Neural cell (in vitro differentiated cells): ENCODE measurements around the gene GALNT10. TPM values are rescaled to one million over a fixed set of nuclear protein-coding genes. Genes with fewer than 3 reads are reported as not detected.
"Not testable (repeated sequence)": the region's sequence is repeated elsewhere in the genome, so short reads cannot be mapped to it uniquely, and the experiment has no call there.

Source experiments
- H2AFZ ChIP-seq: fragments of 200-600, 300-800 bp; sonication (generic), shearing (Covaris generic); 2 replicates; pipeline ENCODE4 v1.6.0; 2014; ENCODE audit warnings: low read depth, mild to moderate bottlenecking, antibody characterized with exemption, low read length, moderate library complexity
- H3F3A ChIP-seq: fragments of 200-600 bp; shearing (Covaris generic); 2 replicates; pipeline ENCODE4 v1.6.1; 2016; ENCODE audit warnings: mild to moderate bottlenecking, moderate library complexity, mixed read lengths, antibody characterized with exemption, low read length; ENCODE audit not compliant: insufficient read depth, poor library complexity, severe bottlenecking
- H3K27ac ChIP-seq: fragments of 200-600, 300-800 bp; sonication (generic), shearing (Covaris generic); 2 replicates; pipeline ENCODE4 v1.5.1; 2014; ENCODE audit warnings: mild to moderate bottlenecking, low read length, moderate library complexity
- H3K27me3 ChIP-seq: fragments of 300-800, 200-600 bp; sonication (generic), shearing (Covaris generic); 2 replicates; pipeline ENCODE4 v1.6.0; 2014; ENCODE audit warnings: mild to moderate bottlenecking, low read depth, low read length, moderate library complexity; ENCODE audit not compliant: insufficient read depth
- H3K36me3 ChIP-seq: fragments of 300-800, 200-600 bp; sonication (generic), shearing (Covaris generic); 2 replicates; pipeline ENCODE4 v1.5.1; 2014; ENCODE audit warnings: mild to moderate bottlenecking, antibody characterized with exemption, low read length, moderate library complexity; ENCODE audit not compliant: insufficient read depth
- H3K4me2 ChIP-seq: fragments of 300-800, 200-600 bp; sonication (generic), shearing (Covaris generic); 2 replicates; pipeline ENCODE4 v1.6.0; 2014; ENCODE audit warnings: mild to moderate bottlenecking, low read length
- H3K4me3 ChIP-seq: fragments of 300-800, 200-600 bp; sonication (generic), shearing (Covaris generic); 2 replicates; pipeline ENCODE4 v1.5.1; 2014; ENCODE audit warnings: mild to moderate bottlenecking, low read length, moderate library complexity
- H3K79me2 ChIP-seq: fragments of 200-600 bp; shearing (Covaris generic); replicated peaks from 2 replicates; pipeline ENCODE4 v1.6.0; 2014; ENCODE audit warnings: mild to moderate bottlenecking, low read length, moderate library complexity; ENCODE audit not compliant: insufficient read depth
- H3K9ac ChIP-seq: fragments of 300-800, 200-600 bp; sonication (generic), shearing (Covaris generic); 2 replicates; pipeline ENCODE4 v1.6.1; 2016; ENCODE audit warnings: mild to moderate bottlenecking, low read length, mixed read lengths
- H3K9me2 ChIP-seq: fragments of 200-600 bp; shearing (Covaris generic); 2 replicates; pipeline ENCODE4 v1.6.1; 2016; ENCODE audit warnings: mild to moderate bottlenecking, low read length, mixed read lengths; ENCODE audit not compliant: insufficient read depth
- H3K9me3 ChIP-seq: fragments of 200-600, 300-800 bp; sonication (generic), shearing (Covaris generic); 2 replicates; pipeline ENCODE4 v1.6.1; 2016; ENCODE audit warnings: mild to moderate bottlenecking, mixed run types, low read length, moderate library complexity, mixed read lengths
- H4K20me1 ChIP-seq: fragments of 200-600 bp; shearing (Covaris generic); 2 replicates; pipeline ENCODE4 v1.6.1; 2016; ENCODE audit warnings: mild to moderate bottlenecking, mixed run types; ENCODE audit not compliant: insufficient read depth
- EP300 ChIP-seq: fragments of 450-650 bp; conservative IDR thresholded peaks from 2 replicates; pipeline ENCODE4 v1.6.1; 2014; ENCODE audit warnings: antibody characterized with exemption, mild to moderate bottlenecking, moderate library complexity; ENCODE audit not compliant: poor library complexity, severe bottlenecking
- EZH2 ChIP-seq: fragments of 200-600, 300-800 bp; shearing (Covaris generic), sonication (generic); IDR thresholded peaks from 2 replicates; pipeline ENCODE4 v1.6.1; 2014; ENCODE audit warnings: antibody characterized with exemption, low read length, borderline replicate concordance, mild to moderate bottlenecking; ENCODE audit not compliant: insufficient read depth, poor library complexity, severe bottlenecking
- MXI1 ChIP-seq: fragments of 450-650 bp; conservative IDR thresholded peaks from 2 replicates; pipeline ENCODE4 v1.6.1; 2014; ENCODE audit warnings: antibody characterized with exemption, mild to moderate bottlenecking; ENCODE audit not compliant: poor library complexity, severe bottlenecking
- POLR2AphosphoS5 ChIP-seq: IDR thresholded peaks from 2 replicates; pipeline ENCODE4 v1.6.1; 2012
- RAD21 ChIP-seq: fragments of 450-650 bp; conservative IDR thresholded peaks from 2 replicates; pipeline ENCODE4 v1.6.1; 2014; ENCODE audit warnings: antibody characterized with exemption, mild to moderate bottlenecking, moderate library complexity
- SMC3 ChIP-seq: fragments of 450-650 bp; conservative IDR thresholded peaks from 2 replicates; pipeline ENCODE4 v1.6.1; 2014; ENCODE audit warnings: antibody characterized with exemption, mild to moderate bottlenecking, moderate library complexity; ENCODE audit not compliant: poor library complexity
- TAF1 ChIP-seq: IDR thresholded peaks from 2 replicates; pipeline ENCODE4 v1.6.1; 2012; ENCODE audit warnings: low read depth
- polyA plus RNA-seq: library from polyadenylated mRNA; depleted of rRNA; stranded (reverse); fragments of >200 nt; gene quantifications from 2 replicates; pipeline ENCODE4 v1.2.3, GENCODE V29; 2014
- TF ChIP-seq, protein P1 (sequence below): IDR thresholded peaks from 2 replicates; pipeline ENCODE4 v1.6.1; 2012; ENCODE audit warnings: borderline replicate concordance
- TF ChIP-seq, protein P2 (sequence below): fragments of 450-650 bp; IDR thresholded peaks from 2 replicates; pipeline ENCODE4 v1.5.1; 2014; ENCODE audit warnings: antibody characterized with exemption, mild to moderate bottlenecking, moderate library complexity; ENCODE audit not compliant: poor library complexity, severe bottlenecking

The GALNT10 gene
- polyA plus RNA-seq, 1 donor from 2014 or later = 3.1 TPM

DNA sequence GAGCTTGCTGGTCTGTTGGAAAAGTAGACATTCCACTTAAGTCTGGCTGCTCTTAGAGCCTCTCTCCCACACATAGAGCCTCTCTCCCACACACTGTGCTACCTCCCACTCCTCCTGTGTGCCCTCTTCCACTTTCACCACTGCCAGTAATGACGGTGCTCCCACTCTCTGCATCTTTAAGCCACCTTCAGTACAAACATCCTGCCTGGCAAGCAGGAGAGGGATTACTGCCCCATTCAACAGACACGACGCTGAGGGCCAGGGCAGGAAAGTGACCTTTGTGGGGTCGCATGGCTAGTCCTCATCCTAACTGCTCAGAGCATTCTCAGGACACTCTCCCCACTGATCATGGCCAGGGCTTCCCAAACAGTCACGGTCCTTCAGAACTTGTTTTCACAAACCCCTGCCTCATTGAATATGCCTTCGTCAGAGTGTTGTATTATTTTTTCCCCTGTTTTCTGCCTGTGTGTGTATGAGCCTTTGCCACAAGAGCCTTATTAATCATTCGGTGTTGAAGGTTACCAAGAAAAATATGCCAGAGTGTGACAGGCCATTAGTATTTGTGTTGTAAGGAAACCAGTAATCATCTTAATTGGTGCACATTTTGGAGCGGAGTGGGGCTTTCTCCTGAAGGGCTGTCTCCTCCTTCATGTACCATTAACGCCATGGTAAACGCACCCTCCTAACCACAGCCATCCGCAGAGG is 168.1 kb downstream of the GALNT10 start:
- Histone ChIP-seq H3K4me2 (no peak overlapping the region), H3K27ac (no peak overlapping the region), H3K27me3 (no peaks in the 10 kb centered on the region), H3K9ac (no peak overlapping the region), H3K79me2 (no peaks in the 10 kb centered on the region), H4K20me1 (no peaks in the 10 kb centered on the region), H3K9me2 (no peaks in the 10 kb centered on the region), H3K9me3 (no peaks in the 10 kb centered on the region), H2AFZ (no peak overlapping the region), H3K36me3 (no peaks in the 10 kb centered on the region), H3K4me3 (no peak overlapping the region), H3F3A (no peaks in the 10 kb centered on the region)
- TF ChIP-seq, protein P1, sequence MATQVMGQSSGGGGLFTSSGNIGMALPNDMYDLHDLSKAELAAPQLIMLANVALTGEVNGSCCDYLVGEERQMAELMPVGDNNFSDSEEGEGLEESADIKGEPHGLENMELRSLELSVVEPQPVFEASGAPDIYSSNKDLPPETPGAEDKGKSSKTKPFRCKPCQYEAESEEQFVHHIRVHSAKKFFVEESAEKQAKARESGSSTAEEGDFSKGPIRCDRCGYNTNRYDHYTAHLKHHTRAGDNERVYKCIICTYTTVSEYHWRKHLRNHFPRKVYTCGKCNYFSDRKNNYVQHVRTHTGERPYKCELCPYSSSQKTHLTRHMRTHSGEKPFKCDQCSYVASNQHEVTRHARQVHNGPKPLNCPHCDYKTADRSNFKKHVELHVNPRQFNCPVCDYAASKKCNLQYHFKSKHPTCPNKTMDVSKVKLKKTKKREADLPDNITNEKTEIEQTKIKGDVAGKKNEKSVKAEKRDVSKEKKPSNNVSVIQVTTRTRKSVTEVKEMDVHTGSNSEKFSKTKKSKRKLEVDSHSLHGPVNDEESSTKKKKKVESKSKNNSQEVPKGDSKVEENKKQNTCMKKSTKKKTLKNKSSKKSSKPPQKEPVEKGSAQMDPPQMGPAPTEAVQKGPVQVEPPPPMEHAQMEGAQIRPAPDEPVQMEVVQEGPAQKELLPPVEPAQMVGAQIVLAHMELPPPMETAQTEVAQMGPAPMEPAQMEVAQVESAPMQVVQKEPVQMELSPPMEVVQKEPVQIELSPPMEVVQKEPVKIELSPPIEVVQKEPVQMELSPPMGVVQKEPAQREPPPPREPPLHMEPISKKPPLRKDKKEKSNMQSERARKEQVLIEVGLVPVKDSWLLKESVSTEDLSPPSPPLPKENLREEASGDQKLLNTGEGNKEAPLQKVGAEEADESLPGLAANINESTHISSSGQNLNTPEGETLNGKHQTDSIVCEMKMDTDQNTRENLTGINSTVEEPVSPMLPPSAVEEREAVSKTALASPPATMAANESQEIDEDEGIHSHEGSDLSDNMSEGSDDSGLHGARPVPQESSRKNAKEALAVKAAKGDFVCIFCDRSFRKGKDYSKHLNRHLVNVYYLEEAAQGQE = no peak
- TF ChIP-seq EZH2 = no peak
- TF ChIP-seq, protein P2, sequence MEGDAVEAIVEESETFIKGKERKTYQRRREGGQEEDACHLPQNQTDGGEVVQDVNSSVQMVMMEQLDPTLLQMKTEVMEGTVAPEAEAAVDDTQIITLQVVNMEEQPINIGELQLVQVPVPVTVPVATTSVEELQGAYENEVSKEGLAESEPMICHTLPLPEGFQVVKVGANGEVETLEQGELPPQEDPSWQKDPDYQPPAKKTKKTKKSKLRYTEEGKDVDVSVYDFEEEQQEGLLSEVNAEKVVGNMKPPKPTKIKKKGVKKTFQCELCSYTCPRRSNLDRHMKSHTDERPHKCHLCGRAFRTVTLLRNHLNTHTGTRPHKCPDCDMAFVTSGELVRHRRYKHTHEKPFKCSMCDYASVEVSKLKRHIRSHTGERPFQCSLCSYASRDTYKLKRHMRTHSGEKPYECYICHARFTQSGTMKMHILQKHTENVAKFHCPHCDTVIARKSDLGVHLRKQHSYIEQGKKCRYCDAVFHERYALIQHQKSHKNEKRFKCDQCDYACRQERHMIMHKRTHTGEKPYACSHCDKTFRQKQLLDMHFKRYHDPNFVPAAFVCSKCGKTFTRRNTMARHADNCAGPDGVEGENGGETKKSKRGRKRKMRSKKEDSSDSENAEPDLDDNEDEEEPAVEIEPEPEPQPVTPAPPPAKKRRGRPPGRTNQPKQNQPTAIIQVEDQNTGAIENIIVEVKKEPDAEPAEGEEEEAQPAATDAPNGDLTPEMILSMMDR = no peak

DNA sequence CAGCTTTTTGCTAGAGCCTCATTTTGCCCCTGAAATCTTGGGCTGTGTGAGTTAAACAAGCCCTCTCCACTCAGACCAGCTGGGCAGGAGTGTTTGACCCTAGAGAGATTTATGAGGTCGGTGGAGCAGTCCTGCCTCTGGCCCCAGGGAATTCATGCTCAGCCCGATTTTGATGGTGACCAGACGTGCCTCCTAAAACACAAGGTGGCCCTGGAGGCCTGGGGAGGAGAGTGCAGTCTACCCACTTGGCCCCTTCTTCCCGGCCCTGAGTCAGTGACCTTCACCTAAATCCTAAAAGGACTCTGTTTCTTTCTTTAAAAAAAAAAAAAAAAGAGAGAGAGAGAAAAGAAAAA is 168.7 kb downstream of the GALNT10 start:
- no peaks in the 10 kb centered on the region for H3K27me3 ChIP-seq
- H4K20me1 ChIP-seq = no peaks in the 10 kb centered on the region
- H3K9ac ChIP-seq = no peak overlapping the region
- no peak overlapping the region for H3K27ac ChIP-seq
- H3F3A ChIP-seq = no peaks in the 10 kb centered on the region
- TF ChIP-seq EZH2 (no peak), SMC3 (no peak), RAD21 (no peak), TAF1 (no peak), EP300 (no peak), MXI1 (no peak), POLR2AphosphoS5 (no peak)
- TF ChIP-seq, protein P2 = no peak
- TF ChIP-seq, protein P1 = no peak
- no peak overlapping the region for H3K4me2 ChIP-seq
- no peak overlapping the region for H3K4me3 ChIP-seq
- H3K9me3 ChIP-seq = no peaks in the 10 kb centered on the region
- no peaks in the 10 kb centered on the region for H3K36me3 ChIP-seq
- no peaks in the 10 kb centered on the region for H3K9me2 ChIP-seq
- no peak overlapping the region for H2AFZ ChIP-seq
- no peaks in the 10 kb centered on the region for H3K79me2 ChIP-seq

DNA sequence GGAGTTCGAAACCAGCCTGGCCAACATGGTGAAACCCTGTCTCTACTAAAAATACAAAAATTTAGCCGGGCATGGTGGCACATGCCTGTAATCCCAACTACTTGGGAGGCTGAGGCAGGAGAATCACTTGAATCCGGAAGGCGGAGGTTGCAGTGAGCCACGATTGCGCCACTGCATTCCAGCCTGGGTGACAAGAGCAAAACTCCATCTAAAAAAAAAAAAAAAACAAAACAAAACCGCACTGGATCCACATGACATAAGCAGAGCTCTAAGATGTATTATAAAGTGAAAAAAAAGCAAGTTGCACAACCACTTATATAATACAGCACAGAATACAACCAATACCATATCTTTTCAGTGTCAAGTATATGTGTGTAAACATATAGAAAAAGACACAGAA is 169.7 kb downstream of the GALNT10 start:
- H3K4me2 ChIP-seq, H3K9me3 ChIP-seq, H4K20me1 ChIP-seq, H2AFZ ChIP-seq, H3K27me3 ChIP-seq, H3K9me2 ChIP-seq, H3K79me2 ChIP-seq, H3K36me3 ChIP-seq, H3K27ac ChIP-seq, H3K9ac ChIP-seq, H3K4me3 ChIP-seq, H3F3A ChIP-seq: not testable (repeated sequence)
